Liver (tissue), 9 donors: ENCODE results near the gene PHF10. TPM values are rescaled to one million over a fixed set of nuclear protein-coding genes. Genes with fewer than 3 reads are reported as not detected.

ENCODE experiments used
- DNase-seq: peaks from one replicate; pipeline ENCODE4 v3.0.0-alpha.2; 2017; ENCODE audit warnings: low spot score
- H3K27ac ChIP-seq, 2 donors: one replicate each; pipeline ENCODE4 v1.7.0; 2013; ENCODE audit warnings: inconsistent platforms in 2 of 2, low read length in 2 of 2, control low read depth in 1 of 2, low read depth in 1 of 2, mild to moderate bottlenecking in 1 of 2
- H3K27me3 ChIP-seq, 4 donors: one replicate each; pipeline versions ENCODE4 v1.6.1 to v1.7.0; 2013; ENCODE audit warnings: low read length in 3 of 4, inconsistent platforms in 1 of 4, mild to moderate bottlenecking in 1 of 4, moderate library complexity in 1 of 4; ENCODE audit not compliant: control insufficient read depth in 4 of 4, insufficient read depth in 4 of 4
- H3K36me3 ChIP-seq, 4 donors: one replicate each; pipeline versions ENCODE4 v1.6.1 to v1.7.0; 2013; ENCODE audit warnings: low read length in 3 of 4, mild to moderate bottlenecking in 3 of 4, low read depth in 1 of 4, moderate library complexity in 1 of 4; ENCODE audit not compliant: control insufficient read depth in 4 of 4, insufficient read depth in 3 of 4
- H3K4me1 ChIP-seq, 4 donors: one replicate each; pipeline versions ENCODE4 v1.6.1 to v1.7.0; 2013; ENCODE audit warnings: low read length in 3 of 4, mild to moderate bottlenecking in 3 of 4, moderate library complexity in 1 of 4; ENCODE audit not compliant: control insufficient read depth in 4 of 4, insufficient read depth in 4 of 4
- H3K4me3 ChIP-seq, 3 donors: one replicate each; pipeline versions ENCODE4 v1.6.1 to v1.7.0; 2013; ENCODE audit warnings: low read length in 3 of 3, control low read depth in 1 of 3, low read depth in 1 of 3, mild to moderate bottlenecking in 1 of 3
- H3K9ac ChIP-seq, 2 donors: one replicate each; pipeline ENCODE4 v1.7.0; 2013; ENCODE audit warnings: low read length in 2 of 2, mild to moderate bottlenecking in 2 of 2, moderate library complexity in 2 of 2, control low read depth in 1 of 2, low read depth in 1 of 2
- H3K9me3 ChIP-seq, 4 donors: one replicate each; pipeline versions ENCODE4 v1.6.1 to v1.7.0; 2013; ENCODE audit warnings: low read length in 3 of 4; ENCODE audit not compliant: control insufficient read depth in 4 of 4
- ATF3 ChIP-seq: IDR thresholded peaks from 2 replicates; pipeline ENCODE4 v1.6.1; 2016; ENCODE audit warnings: antibody characterized with exemption
- CTCF ChIP-seq: fragments of 150-350 bp; IDR thresholded peaks from 2 replicates; pipeline ENCODE4 v1.5.1; 2017; ENCODE audit warnings: improper control_type of control experiment, low read depth, low read length; ENCODE audit not compliant: missing input control
- EGR1 ChIP-seq, 2 donors: IDR thresholded peaks; 2 replicates each; pipeline ENCODE4 v1.6.1; 2016 to 2018; ENCODE audit warnings: antibody characterized with exemption in 2 of 2, low read depth in 2 of 2
- FOXA1 ChIP-seq: IDR thresholded peaks from 2 replicates; pipeline ENCODE4 v1.6.1; 2016; ENCODE audit warnings: antibody characterized with exemption
- FOXA2 ChIP-seq: IDR thresholded peaks from 2 replicates; pipeline ENCODE4 v1.6.1; 2016; ENCODE audit warnings: antibody characterized with exemption
- GABPA ChIP-seq, 2 donors: IDR thresholded peaks in 1 of 2; conservative IDR thresholded peaks in 1 of 2; 2 replicates each; pipeline ENCODE4 v1.6.1; 2016; ENCODE audit warnings: antibody characterized with exemption in 2 of 2, mild to moderate bottlenecking in 1 of 2, moderate library complexity in 1 of 2
- HNF4A ChIP-seq, 2 donors: conservative IDR thresholded peaks; 2 replicates each; pipeline ENCODE4 v1.6.1; 2016; ENCODE audit warnings: antibody characterized with exemption in 2 of 2, mild to moderate bottlenecking in 2 of 2
- HNF4G ChIP-seq: IDR thresholded peaks from 2 replicates; pipeline ENCODE4 v1.6.1; 2016; ENCODE audit warnings: antibody characterized with exemption
- JUND ChIP-seq, 2 donors: IDR thresholded peaks; 2 replicates each; pipeline ENCODE4 v1.6.1; 2016; ENCODE audit warnings: antibody characterized with exemption in 2 of 2
- MAX ChIP-seq: IDR thresholded peaks from 2 replicates; pipeline ENCODE4 v1.6.1; 2016; ENCODE audit warnings: antibody characterized with exemption
- NR2F2 ChIP-seq: IDR thresholded peaks from 2 replicates; pipeline ENCODE4 v1.6.1; 2016; ENCODE audit warnings: antibody characterized with exemption
- RAD21 ChIP-seq, 2 donors: IDR thresholded peaks; 2 replicates each; pipeline ENCODE4 v1.6.1; 2016; ENCODE audit warnings: antibody characterized with exemption in 2 of 2, mild to moderate bottlenecking in 2 of 2
- REST ChIP-seq: IDR thresholded peaks from 2 replicates; pipeline ENCODE4 v1.6.1; 2016; ENCODE audit warnings: antibody characterized with exemption, mild to moderate bottlenecking
- RXRA ChIP-seq, 2 donors: IDR thresholded peaks; 2 replicates each; pipeline ENCODE4 v1.6.1; 2017 to 2018; ENCODE audit warnings: antibody characterized with exemption in 2 of 2, mild to moderate bottlenecking in 1 of 2
- SP1 ChIP-seq: IDR thresholded peaks from 2 replicates; pipeline ENCODE4 v1.6.1; 2018; ENCODE audit warnings: antibody characterized with exemption, mild to moderate bottlenecking
- TAF1 ChIP-seq: conservative IDR thresholded peaks from 2 replicates; pipeline ENCODE4 v1.6.1; 2016; ENCODE audit warnings: antibody characterized with exemption, mild to moderate bottlenecking
- YY1 ChIP-seq: IDR thresholded peaks from 2 replicates; pipeline ENCODE4 v1.6.1; 2016; ENCODE audit warnings: antibody characterized with exemption, mild to moderate bottlenecking
- ZBTB33 ChIP-seq: IDR thresholded peaks from 2 replicates; pipeline ENCODE4 v1.6.1; 2016; ENCODE audit warnings: antibody characterized with exemption
- WGBS: extraction: QIAGEN DNeasy Blood & Tissue Kit; methylation state at CpG from one replicate; pipeline ENCODE4 v1.1.7; 2013; 5-methylcytosine and 5-hydroxymethylcytosine counted together
- polyA plus RNA-seq, 2 donors: library from polyadenylated mRNA; stranded (reverse) in 1 of 2; unstranded in 1 of 2; fragments of 200-250 nt in 1 of 2; fragments of >200 nt in 1 of 2; fragmentation: Nextera tagmentation in 1 of 2; extraction: Ambion mirVana in 1 of 2; gene quantifications; one replicate each; pipeline versions ENCODE4 v1.2.1 to v1.2.3, GENCODE V29; 2013 to 2015
- total RNA-seq, 2 donors: library from RNA; depleted of rRNA; stranded (reverse); fragments of >200 nt; gene quantifications; one replicate each; pipeline ENCODE4 v1.2.3, GENCODE V29; 2014
- donor health status: healthy.
- donor health status: healthy.
- donor health status: healthy.
- donor health status: healthy.
- donor health status: healthy.

Gene PHF10
- total and polyA plus RNA-seq, 4 donors, result 10.2 to 25.7 (median 18.6) TPM

- H3K27ac ChIP-seq, result peak within 1 kb of the TSS; percentile 93 to 94
- H3K9ac ChIP-seq, result peak within 1 kb of the TSS; percentile 87 to 92
- peak within 1 kb of the TSS; percentile 55 to 94 (median 89) for H3K4me3 ChIP-seq
- H3K36me3 ChIP-seq, result peaks cover 0 to under 1% (median 0%) of the 10 kb centered on the region in 4 donors
- peak; percentile 95 for DNase-seq
- TF ChIP-seq FOXA2, result no peak
- TF ChIP-seq GABPA (IDR thresholded peaks at IDR 0.05 in 1 of 2, conservative IDR thresholded peaks at IDR 0.05 in 1 of 2), result peak; percentile 66 to 96
- peak; percentile 51 for TF ChIP-seq SP1
- no peak for TF ChIP-seq ATF3
- peak; percentile 77 for TF ChIP-seq REST
- TF ChIP-seq RAD21 (IDR thresholded peaks at IDR 0.05), result peak; percentile 34 to 55
- TF ChIP-seq ZBTB33, result peak; percentile 85
- no peak for TF ChIP-seq FOXA1
- no peak for TF ChIP-seq NR2F2
- TF ChIP-seq EGR1 (IDR thresholded peaks at IDR 0.05; ENCODE audit: low read depth in 2 of 2), result peak in 1 of 2 donors; percentile 22
- peak; percentile 55 for TF ChIP-seq TAF1
- TF ChIP-seq CTCF, result peak; percentile 50
- no peak for TF ChIP-seq HNF4G
- TF ChIP-seq YY1, result peak; percentile 94
- TF ChIP-seq JUND (IDR thresholded peaks at IDR 0.05), result no peak
- no peak for TF ChIP-seq RXRA (IDR thresholded peaks at IDR 0.05)
- peak; percentile 57 for TF ChIP-seq MAX
- peak in 1 of 2 donors; percentile 23 for TF ChIP-seq HNF4A (conservative IDR thresholded peaks at IDR 0.05)
- peaks cover 0 to 22% (median 11%) of the 10 kb centered on the region in 4 donors for H3K4me1 ChIP-seq
- under 1% methylated on average over 90 of the region's 90 CpGs for WGBS
- H3K27me3 ChIP-seq, result no peaks in the 10 kb centered on the region
- H3K9me3 ChIP-seq, result no peaks in the 10 kb centered on the region
Measured at GRCh38 chr6:169751242-169752073, 27.2 kb upstream of the PHF10 start, which contains the start of the genes DYNLT2 and ERMARD. Gene DYNLT2 (minus strand): TSS chr6:169751572. CDS start chr6:169751458, 114 bp downstream. Gene ERMARD (plus strand): TSS chr6:169751622. CDS start chr6:169751658, 36 bp downstream.
